Measurements from ENCODE around the gene LYRM9.

DNA sequence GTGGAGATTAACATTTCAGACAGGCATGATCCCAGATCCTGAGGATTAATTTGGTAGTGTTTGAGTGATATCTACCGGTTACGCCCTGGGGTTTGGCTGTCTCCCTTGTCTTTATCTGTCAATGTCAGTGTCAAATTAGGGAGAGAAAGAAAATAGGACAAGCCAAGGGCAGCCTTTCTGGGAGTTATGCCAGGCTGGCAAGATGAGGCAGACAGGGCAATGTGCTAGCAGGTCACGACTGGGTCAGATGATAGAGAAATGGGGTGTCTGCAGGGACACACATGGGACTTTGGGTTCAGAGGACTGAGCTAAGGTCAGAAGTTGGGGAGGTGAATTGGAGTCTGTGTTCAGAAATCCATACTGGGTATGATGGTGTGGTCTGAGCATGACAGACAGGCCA, 27.4 kb upstream of the LYRM9 start:
- TF ChIP-seq, protein P1, sequence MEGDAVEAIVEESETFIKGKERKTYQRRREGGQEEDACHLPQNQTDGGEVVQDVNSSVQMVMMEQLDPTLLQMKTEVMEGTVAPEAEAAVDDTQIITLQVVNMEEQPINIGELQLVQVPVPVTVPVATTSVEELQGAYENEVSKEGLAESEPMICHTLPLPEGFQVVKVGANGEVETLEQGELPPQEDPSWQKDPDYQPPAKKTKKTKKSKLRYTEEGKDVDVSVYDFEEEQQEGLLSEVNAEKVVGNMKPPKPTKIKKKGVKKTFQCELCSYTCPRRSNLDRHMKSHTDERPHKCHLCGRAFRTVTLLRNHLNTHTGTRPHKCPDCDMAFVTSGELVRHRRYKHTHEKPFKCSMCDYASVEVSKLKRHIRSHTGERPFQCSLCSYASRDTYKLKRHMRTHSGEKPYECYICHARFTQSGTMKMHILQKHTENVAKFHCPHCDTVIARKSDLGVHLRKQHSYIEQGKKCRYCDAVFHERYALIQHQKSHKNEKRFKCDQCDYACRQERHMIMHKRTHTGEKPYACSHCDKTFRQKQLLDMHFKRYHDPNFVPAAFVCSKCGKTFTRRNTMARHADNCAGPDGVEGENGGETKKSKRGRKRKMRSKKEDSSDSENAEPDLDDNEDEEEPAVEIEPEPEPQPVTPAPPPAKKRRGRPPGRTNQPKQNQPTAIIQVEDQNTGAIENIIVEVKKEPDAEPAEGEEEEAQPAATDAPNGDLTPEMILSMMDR (conservative IDR thresholded peaks at IDR 0.05; ENCODE audit: low read depth, low read length), result no peak
- no peak for TF ChIP-seq EZH2 (IDR thresholded peaks at IDR 0.05; ENCODE audit: borderline replicate concordance, low read depth, low read length, poor library complexity, severe bottlenecking)

Measured in A673 (cell line).